ENCODE data around the gene RTP2.

GRCh38 chr3:187737368-187738070, 35.2 kb upstream of the RTP2 start:
- TF ChIP-seq CTCF (conservative IDR thresholded peaks at IDR 0.05 in 1 of 2, IDR thresholded peaks at IDR 0.05 in 1 of 2; ENCODE audit: extremely low read depth in 1 of 2, insufficient read depth in 1 of 2, low read depth in 1 of 2, low read length in 2 of 2): peak in 1 of 2 donors; percentile 22
- no peak for TF ChIP-seq EZH2 (IDR thresholded peaks at IDR 0.05; ENCODE audit: borderline replicate concordance, low read length)

All from mammary epithelial cell (primary cell).